Measurements from ENCODE around the gene TRAPPC12.

Gene TRAPPC12

GRCh38 chr2:3460831-3461800, 81.6 kb downstream of the TRAPPC12 start:
- WGBS, 2 experiments: 91 to 92% methylated on average over 37 of the region's 38 CpGs
- no peak overlapping the region for H3K4me3 ChIP-seq (ENCODE audit: insufficient read depth, low read depth, low read length)
- H3K4me1 ChIP-seq (ENCODE audit: control insufficient read depth, insufficient read depth, low read length): peaks cover 19% of the 10 kb centered on the region
- peaks cover 6% of the 10 kb centered on the region for H3K36me3 ChIP-seq (ENCODE audit: control insufficient read depth, insufficient read depth, low read length)
- no peaks in the 10 kb centered on the region for H3K27me3 ChIP-seq (ENCODE audit: control insufficient read depth, insufficient read depth, low read length, poor library complexity, severe bottlenecking)
- no peaks in the 10 kb centered on the region for H3K9me3 ChIP-seq (ENCODE audit: control insufficient read depth, low read length)
- no peak overlapping the region for H3K27ac ChIP-seq (ENCODE audit: insufficient read depth, low read depth, low read length, poor library complexity, severe bottlenecking)

- peaks cover 19% of the 10 kb centered on the region for H3K4me1 ChIP-seq (ENCODE audit: control insufficient read depth, insufficient read depth, low read length)
- no peaks in the 10 kb centered on the region for H3K27me3 ChIP-seq (ENCODE audit: control insufficient read depth, insufficient read depth, low read length, poor library complexity, severe bottlenecking)
- peaks cover under 1% of the 10 kb centered on the region for H3K36me3 ChIP-seq (ENCODE audit: control insufficient read depth, insufficient read depth, low read length)
- H3K27ac ChIP-seq (ENCODE audit: insufficient read depth, low read depth, low read length, poor library complexity, severe bottlenecking): no peak overlapping the region
- no peak overlapping the region for H3K4me3 ChIP-seq (ENCODE audit: insufficient read depth, low read depth, low read length)
- 62 to 63% methylated on average over 12 of the region's 12 CpGs for WGBS, 2 experiments
- no peaks in the 10 kb centered on the region for H3K9me3 ChIP-seq (ENCODE audit: control insufficient read depth, low read length)
Observed at GRCh38 chr2:3461801-3462492, 82.5 kb downstream of the TRAPPC12 start.

- no peaks in the 10 kb centered on the region for H3K9me3 ChIP-seq (ENCODE audit: control insufficient read depth, low read length)
- H3K27ac ChIP-seq (ENCODE audit: insufficient read depth, low read depth, low read length, poor library complexity, severe bottlenecking): no peak overlapping the region
- H3K4me1 ChIP-seq (ENCODE audit: control insufficient read depth, insufficient read depth, low read length): peaks cover 19% of the 10 kb centered on the region
- no peaks in the 10 kb centered on the region for H3K27me3 ChIP-seq (ENCODE audit: control insufficient read depth, insufficient read depth, low read length, poor library complexity, severe bottlenecking)
- H3K4me3 ChIP-seq (ENCODE audit: insufficient read depth, low read depth, low read length): no peak overlapping the region
- 85% methylated on average over 9 to 10 of the region's 10 CpGs for WGBS, 2 experiments
- H3K36me3 ChIP-seq (ENCODE audit: control insufficient read depth, insufficient read depth, low read length): no peaks in the 10 kb centered on the region
Observed at GRCh38 chr2:3462493-3463104, 83.1 kb downstream of the TRAPPC12 start.

- 91 to 92% methylated on average over 25 of the region's 25 CpGs for WGBS, 2 experiments
- no peaks in the 10 kb centered on the region for H3K9me3 ChIP-seq (ENCODE audit: control insufficient read depth, low read length)
Observed at GRCh38 chr2:3463186-3463835, 83.8 kb downstream of the TRAPPC12 start.

GRCh38 chr2:3463944-3464343, 84.5 kb downstream of the TRAPPC12 start:
- 95% methylated on average over 13 of the region's 13 CpGs for WGBS, 2 experiments
- peaks cover 19% of the 10 kb centered on the region for H3K4me1 ChIP-seq (ENCODE audit: control insufficient read depth, insufficient read depth, low read length)
- H3K36me3 ChIP-seq (ENCODE audit: control insufficient read depth, insufficient read depth, low read length): no peaks in the 10 kb centered on the region
- H3K9me3 ChIP-seq (ENCODE audit: control insufficient read depth, low read length): no peaks in the 10 kb centered on the region
- no peak overlapping the region for H3K27ac ChIP-seq (ENCODE audit: insufficient read depth, low read depth, low read length, poor library complexity, severe bottlenecking)
- no peak overlapping the region for H3K4me3 ChIP-seq (ENCODE audit: insufficient read depth, low read depth, low read length)
- no peaks in the 10 kb centered on the region for H3K27me3 ChIP-seq (ENCODE audit: control insufficient read depth, insufficient read depth, low read length, poor library complexity, severe bottlenecking)

More at GRCh38 chr2:3463186-3463835, 83.8 kb downstream of the TRAPPC12 start:
- no peak overlapping the region for H3K4me3 ChIP-seq (ENCODE audit: insufficient read depth, low read depth, low read length)
- H3K4me1 ChIP-seq (ENCODE audit: control insufficient read depth, insufficient read depth, low read length): peaks cover 19% of the 10 kb centered on the region
- H3K36me3 ChIP-seq (ENCODE audit: control insufficient read depth, insufficient read depth, low read length): no peaks in the 10 kb centered on the region
- H3K27ac ChIP-seq (ENCODE audit: insufficient read depth, low read depth, low read length, poor library complexity, severe bottlenecking): no peak overlapping the region
- H3K27me3 ChIP-seq (ENCODE audit: control insufficient read depth, insufficient read depth, low read length, poor library complexity, severe bottlenecking): no peaks in the 10 kb centered on the region

- Histone ChIP-seq H3K27ac (ENCODE audit: insufficient read depth, low read depth, low read length, poor library complexity, severe bottlenecking) (no peak overlapping the region), H3K4me1 (ENCODE audit: control insufficient read depth, insufficient read depth, low read length) (peaks cover 16% of the 10 kb centered on the region), H3K9me3 (ENCODE audit: control insufficient read depth, low read length) (no peaks in the 10 kb centered on the region), H3K36me3 (ENCODE audit: control insufficient read depth, insufficient read depth, low read length) (no peaks in the 10 kb centered on the region), H3K27me3 (ENCODE audit: control insufficient read depth, insufficient read depth, low read length, poor library complexity, severe bottlenecking) (no peaks in the 10 kb centered on the region), H3K4me3 (ENCODE audit: insufficient read depth, low read depth, low read length) (no peak overlapping the region)
- 96 to 97% methylated on average over 21 of the region's 21 CpGs for WGBS, 2 experiments
Observed at GRCh38 chr2:3464401-3465005, 85.0 kb downstream of the TRAPPC12 start.

GRCh38 chr2:3465328-3465727, 85.8 kb downstream of the TRAPPC12 start:
- no peak overlapping the region for H3K27ac ChIP-seq (ENCODE audit: insufficient read depth, low read depth, low read length, poor library complexity, severe bottlenecking)
- 93 to 94% methylated on average over 28 of the region's 28 CpGs for WGBS, 2 experiments
- no peaks in the 10 kb centered on the region for H3K36me3 ChIP-seq (ENCODE audit: control insufficient read depth, insufficient read depth, low read length)
- H3K4me1 ChIP-seq (ENCODE audit: control insufficient read depth, insufficient read depth, low read length): peaks cover 8% of the 10 kb centered on the region
- no peaks in the 10 kb centered on the region for H3K27me3 ChIP-seq (ENCODE audit: control insufficient read depth, insufficient read depth, low read length, poor library complexity, severe bottlenecking)
- no peaks in the 10 kb centered on the region for H3K9me3 ChIP-seq (ENCODE audit: control insufficient read depth, low read length)
- H3K4me3 ChIP-seq (ENCODE audit: insufficient read depth, low read depth, low read length): no peak overlapping the region

GRCh38 chr2:3465844-3466481, 86.5 kb downstream of the TRAPPC12 start:
- Histone ChIP-seq H3K27ac (ENCODE audit: insufficient read depth, low read depth, low read length, poor library complexity, severe bottlenecking) (no peak overlapping the region), H3K36me3 (ENCODE audit: control insufficient read depth, insufficient read depth, low read length) (no peaks in the 10 kb centered on the region), H3K4me1 (ENCODE audit: control insufficient read depth, insufficient read depth, low read length) (peaks cover 8% of the 10 kb centered on the region), H3K9me3 (ENCODE audit: control insufficient read depth, low read length) (no peaks in the 10 kb centered on the region), H3K27me3 (ENCODE audit: control insufficient read depth, insufficient read depth, low read length, poor library complexity, severe bottlenecking) (no peaks in the 10 kb centered on the region), H3K4me3 (ENCODE audit: insufficient read depth, low read depth, low read length) (no peak overlapping the region)
- 86 to 88% methylated on average over 13 of the region's 13 CpGs for WGBS, 2 experiments

- Histone ChIP-seq H3K27me3 (ENCODE audit: control insufficient read depth, insufficient read depth, low read length, poor library complexity, severe bottlenecking) (no peaks in the 10 kb centered on the region), H3K27ac (ENCODE audit: insufficient read depth, low read depth, low read length, poor library complexity, severe bottlenecking) (no peak overlapping the region), H3K36me3 (ENCODE audit: control insufficient read depth, insufficient read depth, low read length) (no peaks in the 10 kb centered on the region), H3K4me1 (ENCODE audit: control insufficient read depth, insufficient read depth, low read length) (peaks cover 8% of the 10 kb centered on the region), H3K9me3 (ENCODE audit: control insufficient read depth, low read length) (no peaks in the 10 kb centered on the region), H3K4me3 (ENCODE audit: insufficient read depth, low read depth, low read length) (no peak overlapping the region)
- WGBS, 2 experiments: 94 to 95% methylated on average over 9 of the region's 9 CpGs
Observed at GRCh38 chr2:3466482-3466863, 87.0 kb downstream of the TRAPPC12 start.
